Measurements from ENCODE around the gene ARPP19. TPM values are rescaled to one million over a fixed set of nuclear protein-coding genes. Genes with fewer than 3 reads are reported as not detected.
A peak's percentile ranks its signal among the peaks of the same experiment; 100 is the strongest.

The ARPP19 gene, protein sequence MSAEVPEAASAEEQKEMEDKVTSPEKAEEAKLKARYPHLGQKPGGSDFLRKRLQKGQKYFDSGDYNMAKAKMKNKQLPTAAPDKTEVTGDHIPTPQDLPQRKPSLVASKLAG
- total RNA-seq: 116 and 150 TPM in 2 replicates

DNA sequence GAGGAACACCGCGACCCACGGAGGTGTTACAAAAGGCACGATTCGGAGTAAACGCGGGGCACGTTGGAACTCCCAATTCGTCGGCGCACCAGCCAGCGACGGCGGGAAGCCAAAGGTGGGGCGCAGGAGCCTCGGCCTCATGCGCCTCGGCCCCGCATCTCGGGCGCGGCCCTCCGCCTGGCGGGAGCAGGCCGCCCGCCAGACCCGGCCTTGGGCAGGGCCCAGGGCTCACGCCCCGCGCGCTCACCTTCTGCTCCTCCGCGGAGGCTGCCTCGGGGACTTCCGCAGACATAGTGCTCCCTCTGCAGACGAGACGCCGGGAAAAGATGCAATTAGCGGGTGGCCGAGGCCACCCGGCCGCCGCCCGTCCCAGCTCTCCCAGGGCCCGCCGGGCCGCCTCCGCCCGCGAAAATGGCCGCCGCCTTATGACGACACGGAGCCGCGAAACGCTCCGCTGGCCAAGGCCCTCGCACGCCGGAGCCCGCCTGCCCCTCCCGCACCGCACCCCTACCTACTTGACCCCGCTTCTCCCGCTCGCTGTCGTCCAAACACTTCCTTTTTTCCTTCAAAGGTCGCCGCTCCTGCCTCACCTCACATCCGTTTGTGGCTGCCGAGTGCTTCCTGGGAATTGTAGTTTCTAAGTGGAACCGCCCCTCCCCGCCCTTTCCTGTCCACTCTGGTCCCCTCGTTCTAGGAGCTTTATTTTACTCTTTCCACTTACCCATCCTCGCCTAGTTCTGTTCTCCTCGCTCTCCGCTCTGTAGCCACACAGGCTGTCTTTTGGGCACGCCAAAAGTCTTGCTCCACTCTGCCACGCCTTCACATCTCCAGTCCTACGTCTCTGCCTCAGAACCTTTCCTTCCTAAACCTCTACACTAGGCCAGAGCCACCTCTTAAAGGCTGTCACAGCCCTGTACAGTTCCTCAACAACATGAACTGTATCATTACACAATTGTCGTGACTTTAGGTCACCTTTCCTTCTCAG, at the start of gene ARPP19:
Gene ARPP19, minus strand, starts transcription at position 430 of the 985 bp plus-strand sequence. Its CDS starts 138 bp downstream, at position 292.
- DNase-seq (ENCODE audit: low read depth): peak; percentile 88
- H3K36me3 ChIP-seq (ENCODE audit: control insufficient read depth, insufficient read depth, low read length): no peaks in the 10 kb centered on the region
- FAIRE-seq: no peak
- TF ChIP-seq, protein P1, sequence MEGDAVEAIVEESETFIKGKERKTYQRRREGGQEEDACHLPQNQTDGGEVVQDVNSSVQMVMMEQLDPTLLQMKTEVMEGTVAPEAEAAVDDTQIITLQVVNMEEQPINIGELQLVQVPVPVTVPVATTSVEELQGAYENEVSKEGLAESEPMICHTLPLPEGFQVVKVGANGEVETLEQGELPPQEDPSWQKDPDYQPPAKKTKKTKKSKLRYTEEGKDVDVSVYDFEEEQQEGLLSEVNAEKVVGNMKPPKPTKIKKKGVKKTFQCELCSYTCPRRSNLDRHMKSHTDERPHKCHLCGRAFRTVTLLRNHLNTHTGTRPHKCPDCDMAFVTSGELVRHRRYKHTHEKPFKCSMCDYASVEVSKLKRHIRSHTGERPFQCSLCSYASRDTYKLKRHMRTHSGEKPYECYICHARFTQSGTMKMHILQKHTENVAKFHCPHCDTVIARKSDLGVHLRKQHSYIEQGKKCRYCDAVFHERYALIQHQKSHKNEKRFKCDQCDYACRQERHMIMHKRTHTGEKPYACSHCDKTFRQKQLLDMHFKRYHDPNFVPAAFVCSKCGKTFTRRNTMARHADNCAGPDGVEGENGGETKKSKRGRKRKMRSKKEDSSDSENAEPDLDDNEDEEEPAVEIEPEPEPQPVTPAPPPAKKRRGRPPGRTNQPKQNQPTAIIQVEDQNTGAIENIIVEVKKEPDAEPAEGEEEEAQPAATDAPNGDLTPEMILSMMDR (IDR thresholded peaks at IDR 0.05; ENCODE audit: insufficient read depth, low read length, severe bottlenecking): peak; percentile 38
- H3K4me3 ChIP-seq (ENCODE audit: low read depth, low read length): peak within 1 kb of the TSS; percentile 73
- no peaks in the 10 kb centered on the region for H3K27me3 ChIP-seq (ENCODE audit: control insufficient read depth, insufficient read depth, low read length)

DNA sequence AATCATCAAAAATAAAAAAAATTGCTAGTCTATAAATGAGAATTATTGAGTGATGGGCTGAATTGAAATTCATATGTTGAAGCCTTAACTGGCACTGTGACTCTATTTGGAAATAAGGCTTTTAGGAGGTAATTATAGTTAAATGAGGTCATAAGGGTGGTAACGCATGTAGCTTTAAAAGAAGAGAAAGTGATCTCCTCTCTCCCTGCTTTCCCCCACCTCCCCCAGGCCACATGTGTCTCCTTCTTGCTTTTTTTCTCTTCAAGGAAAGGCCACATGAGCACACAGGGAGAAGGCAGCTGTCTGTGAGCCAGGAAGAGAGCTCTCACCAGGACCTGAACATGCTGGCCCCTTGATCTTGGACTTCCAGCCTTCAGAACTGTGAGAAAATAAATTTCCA, 48.2 kb upstream of the ARPP19 start:
- no peak for DNase-seq (ENCODE audit: low read depth)
- TF ChIP-seq, protein P1 (IDR thresholded peaks at IDR 0.05; ENCODE audit: insufficient read depth, low read length, severe bottlenecking): no peak
- peaks cover 3% of the 10 kb centered on the region for H3K36me3 ChIP-seq (ENCODE audit: control insufficient read depth, insufficient read depth, low read length)
- no peak for FAIRE-seq
- H3K27me3 ChIP-seq (ENCODE audit: control insufficient read depth, insufficient read depth, low read length): no peaks in the 10 kb centered on the region
- no peak overlapping the region for H3K4me3 ChIP-seq (ENCODE audit: low read depth, low read length)

DNA sequence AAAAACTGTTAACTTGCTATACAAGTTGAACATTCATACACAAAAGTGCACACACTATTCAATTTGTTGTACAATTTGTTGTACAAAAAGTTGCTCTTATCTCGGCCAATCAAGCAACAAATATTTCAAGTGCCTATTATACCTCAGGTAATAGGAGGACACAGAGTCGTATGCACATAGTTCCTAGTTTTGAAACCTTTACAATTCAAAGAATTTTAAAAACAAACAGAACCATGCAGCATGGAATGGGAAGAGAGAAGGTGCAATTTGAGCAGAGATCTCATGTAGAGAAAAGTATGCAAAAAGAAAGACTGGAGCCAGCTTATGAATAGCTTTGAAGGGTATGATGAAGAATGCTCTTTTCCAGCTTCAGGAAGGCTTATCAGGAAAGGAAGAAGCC, 46.5 kb upstream of the ARPP19 start:
- no peak for FAIRE-seq
- H3K36me3 ChIP-seq (ENCODE audit: control insufficient read depth, insufficient read depth, low read length): peaks cover 5% of the 10 kb centered on the region
- DNase-seq (ENCODE audit: low read depth): no peak
- no peaks in the 10 kb centered on the region for H3K27me3 ChIP-seq (ENCODE audit: control insufficient read depth, insufficient read depth, low read length)
- H3K4me3 ChIP-seq (ENCODE audit: low read depth, low read length): no peak overlapping the region
- TF ChIP-seq, protein P1 (IDR thresholded peaks at IDR 0.05; ENCODE audit: insufficient read depth, low read length, severe bottlenecking): no peak

DNA sequence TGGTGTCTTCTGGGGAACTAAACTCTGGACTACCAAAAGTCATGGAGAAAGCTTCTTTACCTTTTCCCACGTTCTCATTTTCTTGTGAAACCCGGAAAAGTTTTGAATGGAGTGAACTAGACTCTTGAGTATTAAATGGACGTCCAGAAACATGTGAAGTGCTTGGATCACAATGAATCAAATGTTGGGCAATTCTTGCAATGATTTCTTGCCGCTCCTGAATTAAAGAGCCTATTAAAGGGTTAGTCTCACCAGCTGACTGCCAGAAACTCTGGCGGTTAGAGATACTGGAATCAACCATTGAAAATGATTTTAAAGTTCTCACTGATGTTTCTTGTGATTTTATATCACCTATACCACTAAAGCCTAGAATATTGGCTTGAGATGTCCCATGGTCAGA, 40.8 kb upstream of the ARPP19 start:
- no peak overlapping the region for H3K4me3 ChIP-seq (ENCODE audit: low read depth, low read length)
- H3K27me3 ChIP-seq (ENCODE audit: control insufficient read depth, insufficient read depth, low read length): no peaks in the 10 kb centered on the region
- TF ChIP-seq, protein P1 (IDR thresholded peaks at IDR 0.05; ENCODE audit: insufficient read depth, low read length, severe bottlenecking): no peak
- FAIRE-seq (no peak), DNase-seq (ENCODE audit: low read depth) (no peak)
- H3K36me3 ChIP-seq (ENCODE audit: control insufficient read depth, insufficient read depth, low read length): peaks cover 4% of the 10 kb centered on the region

DNA sequence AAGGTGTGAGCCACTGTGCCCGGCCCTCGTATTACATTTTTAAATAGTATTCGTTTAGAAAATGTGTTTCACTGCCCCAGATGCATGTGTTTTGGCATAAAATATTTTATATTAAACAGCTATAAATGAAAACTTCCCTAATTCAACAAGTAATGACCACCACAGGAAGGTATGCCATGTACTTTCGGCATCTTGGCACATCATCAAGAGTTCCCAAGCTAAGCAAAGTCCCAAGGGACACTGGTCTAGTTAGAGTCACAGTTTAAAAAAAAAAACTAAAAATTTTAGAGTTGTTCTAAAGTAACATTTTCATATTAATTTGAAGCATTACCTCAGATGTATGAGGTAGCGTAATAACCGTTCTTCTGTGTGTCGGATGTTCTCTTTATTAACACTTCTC, 15.6 kb upstream of the ARPP19 start:
- H3K36me3 ChIP-seq (ENCODE audit: control insufficient read depth, insufficient read depth, low read length): peaks cover 1% of the 10 kb centered on the region
- DNase-seq (ENCODE audit: low read depth) (no peak), FAIRE-seq (no peak)
- H3K4me3 ChIP-seq (ENCODE audit: low read depth, low read length): no peak overlapping the region
- TF ChIP-seq, protein P1 (IDR thresholded peaks at IDR 0.05; ENCODE audit: insufficient read depth, low read length, severe bottlenecking): no peak
- no peaks in the 10 kb centered on the region for H3K27me3 ChIP-seq (ENCODE audit: control insufficient read depth, insufficient read depth, low read length)

All from bronchial epithelial cell (primary cell).